Mesenchymal stem cell (in vitro differentiated cells and primary cell): ENCODE measurements around the gene OST4.
A peak's percentile ranks its signal among the peaks of the same experiment; 100 is the strongest.

ENCODE experiments used
- DNase-seq: peaks from one replicate; pipeline ENCODE4 v3.0.0-alpha.2; 2013
- H2AFZ ChIP-seq: one replicate; pipeline ENCODE4 v1.6.1; 2013; ENCODE audit warnings: low read depth, mild to moderate bottlenecking, control low read depth, inconsistent platforms, low read length, moderate library complexity
- H2AK5ac ChIP-seq: 2 replicates; pipeline ENCODE4 v1.6.1; 2013; ENCODE audit warnings: low read length, moderate library complexity, mild to moderate bottlenecking, inconsistent platforms; ENCODE audit not compliant: severe bottlenecking
- H2BK120ac ChIP-seq: one replicate; pipeline ENCODE4 v1.6.1; 2013; ENCODE audit warnings: low read depth, mild to moderate bottlenecking, inconsistent platforms, low read length, moderate library complexity
- H2BK12ac ChIP-seq, 2 experiments: one replicate each; pipeline ENCODE4 v1.6.1; 2013; ENCODE audit warnings: inconsistent platforms in 2 of 2, low read length in 2 of 2, mild to moderate bottlenecking in 2 of 2, moderate library complexity in 2 of 2, control low read depth in 1 of 2
- H2BK15ac ChIP-seq: one replicate; pipeline ENCODE4 v1.6.1; 2013; ENCODE audit warnings: mild to moderate bottlenecking, low read depth, inconsistent platforms; ENCODE audit not compliant: poor library complexity, severe bottlenecking
- H2BK5ac ChIP-seq: 2 replicates; pipeline ENCODE4 v1.6.1; 2013; ENCODE audit warnings: low read depth, mild to moderate bottlenecking, low read length, control low read depth, inconsistent platforms; ENCODE audit not compliant: poor library complexity, severe bottlenecking
- H3K14ac ChIP-seq, 2 experiments: one replicate each; pipeline ENCODE4 v1.6.1; 2013; ENCODE audit warnings: inconsistent platforms in 2 of 2, low read length in 2 of 2, control low read depth in 1 of 2, mild to moderate bottlenecking in 1 of 2, moderate library complexity in 1 of 2
- H3K18ac ChIP-seq, 2 experiments: one replicate each; pipeline ENCODE4 v1.6.1; 2013; ENCODE audit warnings: inconsistent platforms in 2 of 2, low read length in 2 of 2, control low read depth in 1 of 2, low read depth in 1 of 2, mild to moderate bottlenecking in 1 of 2
- H3K23ac ChIP-seq, 2 experiments: one replicate each; pipeline ENCODE4 v1.6.1; 2013; ENCODE audit warnings: inconsistent platforms in 2 of 2, low read length in 2 of 2, mild to moderate bottlenecking in 2 of 2, moderate library complexity in 2 of 2, control low read depth in 1 of 2
- H3K27ac ChIP-seq: 2 replicates; pipeline ENCODE4 v1.5.1; 2013; ENCODE audit warnings: mild to moderate bottlenecking, moderate library complexity, low read length, control low read depth, inconsistent platforms; ENCODE audit not compliant: poor library complexity, severe bottlenecking
- H3K27me3 ChIP-seq, 2 experiments: 2 replicates each; pipeline versions ENCODE4 v1.6.1 to v1.7.0; 2013; ENCODE audit warnings: low read length in 2 of 2, mild to moderate bottlenecking in 2 of 2, moderate library complexity in 2 of 2, control low read depth in 1 of 2, inconsistent platforms in 1 of 2; ENCODE audit not compliant: control insufficient read depth in 1 of 2, insufficient read depth in 1 of 2
- H3K36me3 ChIP-seq, 2 experiments: 2 replicates each; pipeline versions ENCODE4 v1.6.1 to v1.7.0; 2013; ENCODE audit warnings: low read length in 2 of 2, control low read depth in 1 of 2, inconsistent platforms in 1 of 2, low read depth in 1 of 2, mild to moderate bottlenecking in 1 of 2; ENCODE audit not compliant: insufficient read depth in 2 of 2, control insufficient read depth in 1 of 2
- H3K4ac ChIP-seq, 2 experiments: one replicate each; pipeline ENCODE4 v1.6.1; 2013; ENCODE audit warnings: inconsistent platforms in 2 of 2, low read length in 2 of 2, mild to moderate bottlenecking in 2 of 2, moderate library complexity in 2 of 2, control low read depth in 1 of 2, low read depth in 1 of 2
- H3K4me1 ChIP-seq: 2 replicates; pipeline ENCODE4 v1.6.1; 2013; ENCODE audit warnings: low read depth, low read length, control low read depth; ENCODE audit not compliant: control insufficient read depth, insufficient read depth
- H3K4me2 ChIP-seq: 2 replicates; pipeline ENCODE4 v1.6.1; 2013; ENCODE audit warnings: low read length, mild to moderate bottlenecking, inconsistent platforms; ENCODE audit not compliant: poor library complexity, severe bottlenecking
- H3K4me3 ChIP-seq, 2 experiments: 2 replicates each; pipeline versions ENCODE4 v1.5.1 to v1.7.0; 2013; ENCODE audit warnings: low read length in 2 of 2, mild to moderate bottlenecking in 2 of 2, control low read depth in 1 of 2, low read depth in 1 of 2; ENCODE audit not compliant: insufficient read depth in 1 of 2
- H3K79me1 ChIP-seq: replicated peaks from 2 replicates; pipeline ENCODE4 v1.6.1; 2013; ENCODE audit warnings: mild to moderate bottlenecking, control low read depth, low read length, inconsistent platforms; ENCODE audit not compliant: poor library complexity, severe bottlenecking
- H3K9ac ChIP-seq: 2 replicates; pipeline ENCODE4 v1.7.0; 2013; ENCODE audit warnings: mild to moderate bottlenecking, low read length, moderate library complexity
- H3K9me3 ChIP-seq: 2 replicates; pipeline ENCODE4 v1.7.0; 2013; ENCODE audit warnings: mild to moderate bottlenecking, low read length; ENCODE audit not compliant: control insufficient read depth
- H4K8ac ChIP-seq: one replicate; pipeline ENCODE4 v1.6.1; 2013; ENCODE audit warnings: inconsistent platforms, mild to moderate bottlenecking, low read length, moderate library complexity
- H4K91ac ChIP-seq: one replicate; pipeline ENCODE4 v1.6.1; 2013; ENCODE audit warnings: mild to moderate bottlenecking, low read length, inconsistent platforms
- WGBS: methylation state at CpG from one replicate; pipeline ENCODE4 v1.1.7; 2013; ENCODE audit warnings: mixed read lengths; 5-methylcytosine and 5-hydroxymethylcytosine counted together

OST4 gene

GRCh38 chr2:27100036-27100435 is 28.6 kb upstream of the OST4 start:
- no peak overlapping the region for H3K27ac ChIP-seq
- no peak overlapping the region for H4K8ac ChIP-seq
- no peak overlapping the region for H3K4ac ChIP-seq
- H2BK15ac ChIP-seq: no peak overlapping the region
- H2BK5ac ChIP-seq: no peak overlapping the region
- WGBS: 76% methylated on average over 10 of the region's 10 CpGs
- H3K18ac ChIP-seq: no peak overlapping the region
- H3K27me3 ChIP-seq: peaks cover 9 to 41% of the 10 kb centered on the region in 2 experiments
- no peaks in the 10 kb centered on the region for H3K36me3 ChIP-seq
- H3K4me3 ChIP-seq: no peak overlapping the region
- H2AFZ ChIP-seq: no peak overlapping the region
- no peak overlapping the region for H3K14ac ChIP-seq
- H3K23ac ChIP-seq: no peak overlapping the region
- H3K4me2 ChIP-seq: no peak overlapping the region
- H3K4me1 ChIP-seq: peaks cover 7% of the 10 kb centered on the region
- no peak overlapping the region for H2AK5ac ChIP-seq
- no peak for DNase-seq
- H3K9ac ChIP-seq: no peak overlapping the region
- no peaks in the 10 kb centered on the region for H3K79me1 ChIP-seq
- no peak overlapping the region for H2BK12ac ChIP-seq
- H2BK120ac ChIP-seq: no peak overlapping the region
- no peak overlapping the region for H4K91ac ChIP-seq
- no peaks in the 10 kb centered on the region for H3K9me3 ChIP-seq

DNA sequence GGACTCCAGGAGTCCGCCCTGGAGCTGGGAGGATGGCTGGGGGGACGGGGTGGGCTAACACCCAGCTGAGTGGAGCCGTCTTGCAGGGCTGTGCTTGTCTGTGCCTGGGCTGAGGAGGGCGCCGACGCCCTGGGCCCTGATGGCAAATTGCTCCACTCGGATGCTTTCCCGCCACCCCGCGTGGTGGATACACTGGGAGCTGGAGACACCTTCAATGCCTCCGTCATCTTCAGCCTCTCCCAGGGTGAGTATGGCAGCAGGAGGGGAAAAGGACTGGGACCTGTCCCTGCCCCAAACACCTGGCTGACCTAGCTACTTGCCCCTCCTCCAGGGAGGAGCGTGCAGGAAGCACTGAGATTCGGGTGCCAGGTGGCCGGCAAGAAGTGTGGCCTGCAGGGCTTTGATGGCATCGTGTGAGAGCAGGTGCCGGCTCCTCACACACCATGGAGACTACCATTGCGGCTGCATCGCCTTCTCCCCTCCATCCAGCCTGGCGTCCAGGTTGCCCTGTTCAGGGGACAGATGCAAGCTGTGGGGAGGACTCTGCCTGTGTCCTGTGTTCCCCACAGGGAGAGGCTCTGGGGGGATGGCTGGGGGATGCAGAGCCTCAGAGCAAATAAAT is 28.0 kb upstream of the OST4 start:
- no peak overlapping the region for H3K23ac ChIP-seq
- no peak overlapping the region for H3K4ac ChIP-seq
- no peak overlapping the region for H2BK120ac ChIP-seq
- H2BK15ac ChIP-seq: no peak overlapping the region
- H2BK5ac ChIP-seq: no peak overlapping the region
- no peak overlapping the region for H3K4me3 ChIP-seq
- no peak overlapping the region for H2AFZ ChIP-seq
- no peak overlapping the region for H2AK5ac ChIP-seq
- peaks cover 9 to 38% of the 10 kb centered on the region in 2 experiments for H3K27me3 ChIP-seq
- H3K9me3 ChIP-seq: no peaks in the 10 kb centered on the region
- no peak overlapping the region for H3K18ac ChIP-seq
- H3K14ac ChIP-seq: peak overlapping the region in 1 of 2 experiments; percentile 23
- H4K8ac ChIP-seq: no peak overlapping the region
- H4K91ac ChIP-seq: no peak overlapping the region
- peaks cover 7% of the 10 kb centered on the region for H3K4me1 ChIP-seq
- no peak overlapping the region for H3K27ac ChIP-seq
- H3K9ac ChIP-seq: no peak overlapping the region
- DNase-seq: no peak
- no peaks in the 10 kb centered on the region for H3K36me3 ChIP-seq
- H3K79me1 ChIP-seq: no peaks in the 10 kb centered on the region
- H3K4me2 ChIP-seq: no peak overlapping the region
- H2BK12ac ChIP-seq: no peak overlapping the region
- 85% methylated on average over 16 of the region's 19 CpGs for WGBS

GRCh38 chr2:27097341-27097740 is 25.9 kb upstream of the OST4 start:
- Histone ChIP-seq H3K9me3 (no peaks in the 10 kb centered on the region), H4K8ac (no peak overlapping the region), H4K91ac (no peak overlapping the region), H3K36me3 (no peaks in the 10 kb centered on the region), H3K79me1 (no peaks in the 10 kb centered on the region), H2BK12ac (no peak overlapping the region), H3K18ac (no peak overlapping the region), H3K27ac (no peak overlapping the region), H2AK5ac (no peak overlapping the region), H2BK15ac (no peak overlapping the region), H3K4ac (no peak overlapping the region), H3K14ac (no peak overlapping the region), H3K4me2 (no peak overlapping the region), H3K27me3 (peaks cover 6 to 24% of the 10 kb centered on the region in 2 experiments), H3K9ac (no peak overlapping the region), H3K4me3 (no peak overlapping the region), H3K4me1 (peaks cover 20% of the 10 kb centered on the region), H3K23ac (no peak overlapping the region), H2BK5ac (no peak overlapping the region), H2BK120ac (no peak overlapping the region), H2AFZ (no peak overlapping the region)
- 91% methylated on average over 14 of the region's 14 CpGs for WGBS
- no peak for DNase-seq

GRCh38 chr2:27096748-27097297 is 25.4 kb upstream of the OST4 start:
- Histone ChIP-seq H3K4ac (no peak overlapping the region), H3K79me1 (no peaks in the 10 kb centered on the region), H2BK12ac (no peak overlapping the region), H3K4me1 (peaks cover 20% of the 10 kb centered on the region), H3K18ac (no peak overlapping the region), H4K91ac (no peak overlapping the region), H3K23ac (no peak overlapping the region), H2AK5ac (no peak overlapping the region), H3K14ac (no peak overlapping the region), H2AFZ (no peak overlapping the region), H4K8ac (no peak overlapping the region), H3K27me3 (peaks cover 1 to 19% of the 10 kb centered on the region in 2 experiments), H3K9me3 (no peaks in the 10 kb centered on the region), H3K4me3 (no peak overlapping the region), H3K27ac (no peak overlapping the region), H2BK120ac (no peak overlapping the region), H2BK15ac (no peak overlapping the region), H3K36me3 (no peaks in the 10 kb centered on the region), H3K4me2 (no peak overlapping the region), H2BK5ac (no peak overlapping the region), H3K9ac (no peak overlapping the region)
- no peak for DNase-seq
- 87% methylated on average over 3 of the region's 3 CpGs for WGBS
